GM23338 (cell line): Measurements from ENCODE around the gene ZSCAN5C. TPM values are rescaled to one million over a fixed set of nuclear protein-coding genes. Genes with fewer than 3 reads are reported as not detected.
A peak's percentile ranks its signal among the peaks of the same experiment; 100 is the strongest.

Source experiments
- ATAC-seq: fragments of 200-7000 bp; cut with Tn5 transposase; 3 replicates; pipeline ENCODE4 v1.9.1; 2020
- DNase-seq: peaks from one replicate; pipeline ENCODE4 v3.0.0-alpha.2; 2015; ENCODE audit warnings: low spot score
- H2AFZ ChIP-seq: fragments of 200-600 bp; sonication (generic); 2 replicates; pipeline ENCODE4 v1.8.0; 2016; ENCODE audit warnings: antibody characterized with exemption, mild to moderate bottlenecking, moderate library complexity
- H3F3A ChIP-seq: fragments of 200-600 bp; sonication (generic); replicated peaks from 2 replicates; pipeline ENCODE4 v1.8.0; 2017; ENCODE audit warnings: antibody characterized with exemption, mixed run types, low read depth
- H3K27ac ChIP-seq: fragments of 200-600 bp; sonication (generic); 2 replicates; pipeline ENCODE4 v1.6.1; 2016; ENCODE audit warnings: low read depth
- H3K27me3 ChIP-seq: fragments of 200-600 bp; sonication (generic); 2 replicates; pipeline ENCODE4 v1.8.0; 2016; ENCODE audit warnings: mild to moderate bottlenecking, mixed run types, moderate library complexity; ENCODE audit not compliant: insufficient read depth
- H3K36me3 ChIP-seq: fragments of 200-600 bp; sonication (generic); 2 replicates; pipeline ENCODE4 v1.8.0; 2016; ENCODE audit warnings: mild to moderate bottlenecking; ENCODE audit not compliant: insufficient read depth
- H3K4me1 ChIP-seq: fragments of 200-600 bp; sonication (generic); 2 replicates; pipeline ENCODE4 v1.8.0; 2016; ENCODE audit warnings: mild to moderate bottlenecking, moderate library complexity; ENCODE audit not compliant: insufficient read depth
- H3K4me2 ChIP-seq: fragments of 200-600 bp; sonication (generic); 2 replicates; pipeline ENCODE4 v1.7.1; 2017; ENCODE audit warnings: mixed run types
- H3K4me3 ChIP-seq: fragments of 200-600 bp; sonication (generic); 2 replicates; pipeline ENCODE4 v1.6.1; 2016; ENCODE audit warnings: mixed run types
- H3K79me2 ChIP-seq: fragments of 200-600 bp; sonication (generic); replicated peaks from 2 replicates; pipeline ENCODE4 v1.8.0; 2017; ENCODE audit warnings: mild to moderate bottlenecking; ENCODE audit not compliant: insufficient read depth
- H3K9me2 ChIP-seq: fragments of 200-600 bp; sonication (generic); 2 replicates; pipeline ENCODE4 v1.8.0; 2017; ENCODE audit not compliant: insufficient read depth
- H4K20me1 ChIP-seq: fragments of 200-600 bp; sonication (generic); replicated peaks from 2 replicates; pipeline ENCODE4 v1.8.0; 2017; ENCODE audit warnings: mild to moderate bottlenecking; ENCODE audit not compliant: insufficient read depth
- H3K27ac Mint-ChIP-seq: 2 replicates; pipeline ENCODE4 v1.8.0; 2020; ENCODE audit warnings: inconsistent platforms, mild to moderate bottlenecking, moderate library complexity, mixed read lengths
- H3K27me3 Mint-ChIP-seq: 3 replicates; pipeline ENCODE4 v1.8.0; 2022; ENCODE audit warnings: low read depth, mild to moderate bottlenecking, moderate library complexity, mixed read lengths, inconsistent platforms; ENCODE audit not compliant: insufficient read depth, poor library complexity
- H3K36me3 Mint-ChIP-seq: 3 replicates; pipeline ENCODE4 v1.8.0; 2021; ENCODE audit warnings: low read depth, mild to moderate bottlenecking, inconsistent platforms, moderate library complexity, mixed read lengths
- H3K4me1 Mint-ChIP-seq: 3 replicates; pipeline ENCODE4 v1.8.0; 2020; ENCODE audit warnings: mild to moderate bottlenecking, inconsistent platforms, mixed read lengths
- H3K4me3 Mint-ChIP-seq: 3 replicates; pipeline ENCODE4 v1.8.0; 2021; ENCODE audit warnings: moderate library complexity, mild to moderate bottlenecking, inconsistent platforms, mixed read lengths
- H3K9me3 Mint-ChIP-seq: 3 replicates; pipeline ENCODE4 v1.8.0; 2020; ENCODE audit warnings: moderate library complexity, mild to moderate bottlenecking, inconsistent platforms, mixed read lengths
- CREB1 ChIP-seq: fragments of 250-450 bp; sonication (Bioruptor Pico); IDR thresholded peaks from 2 replicates; pipeline ENCODE4 v1.5.0; 2020; ENCODE audit warnings: low read depth, mild to moderate bottlenecking, moderate library complexity
- CTCF ChIP-seq, 2 experiments: fragments of 200-600 bp in 1 of 2; sonication (generic) in 1 of 2; conservative IDR thresholded peaks; 2 replicates each; pipeline versions ENCODE4 v1.5.1 to v1.6.1; 2016 to 2017; ENCODE audit warnings: antibody characterized with exemption in 2 of 2, low read depth in 2 of 2, mild to moderate bottlenecking in 2 of 2, moderate library complexity in 1 of 2
- ETS1 ChIP-seq: IDR thresholded peaks from 2 replicates; pipeline ENCODE4 v1.6.1; 2016; ENCODE audit warnings: antibody characterized with exemption
- EZH2 ChIP-seq: fragments of 200-600 bp; sonication (generic); IDR thresholded peaks from one replicate; pipeline ENCODE4 v1.8.0; 2017; ENCODE audit warnings: antibody characterized with exemption, mild to moderate bottlenecking, low read depth; ENCODE audit not compliant: unreplicated experiment
- EZH2phosphoT487 ChIP-seq: fragments of 200-600 bp; sonication (generic); IDR thresholded peaks from one replicate; pipeline ENCODE4 v1.8.1; 2018; ENCODE audit warnings: antibody characterized with exemption; ENCODE audit not compliant: unreplicated experiment
- JUNB ChIP-seq: IDR thresholded peaks from one replicate; pipeline ENCODE4 v1.6.1; 2016; ENCODE audit warnings: antibody characterized with exemption; ENCODE audit not compliant: unreplicated experiment
- NANOG ChIP-seq: IDR thresholded peaks from 2 replicates; pipeline ENCODE4 v1.6.1; 2016; ENCODE audit warnings: antibody characterized with exemption, borderline replicate concordance
- REST ChIP-seq: IDR thresholded peaks from one replicate; pipeline ENCODE4 v1.6.1; 2018; ENCODE audit warnings: antibody characterized with exemption; ENCODE audit not compliant: unreplicated experiment
- ZNF114 ChIP-seq: fragments of 250-450 bp; sonication (Bioruptor Pico); IDR thresholded peaks from 2 replicates; pipeline ENCODE4 v1.5.0; 2020; ENCODE audit warnings: mild to moderate bottlenecking, moderate library complexity
- ZNF331 ChIP-seq: fragments of 250-450 bp; sonication (Bioruptor Pico); IDR thresholded peaks from 2 replicates; pipeline ENCODE4 v1.5.0; 2020; ENCODE audit warnings: low read depth, mild to moderate bottlenecking, moderate library complexity
- polyA plus RNA-seq: library from polyadenylated mRNA; unstranded; fragments of >200 nt; fragmentation: Nextera tagmentation; extraction: Ambion mirVana; gene quantifications from 2 replicates; pipeline ENCODE4 v1.2.1, GENCODE V29; 2016
- total RNA-seq: library from RNA; depleted of rRNA; stranded (reverse); fragments of >200 nt; shearing (Covaris generic); gene quantifications from 2 replicates; pipeline ENCODE4 v1.2.3, GENCODE V29; 2014
- TF ChIP-seq, protein P1 (sequence below): fragments of 250-450 bp; sonication (Bioruptor Pico); IDR thresholded peaks from 2 replicates; pipeline ENCODE4 v1.5.0; 2020; ENCODE audit warnings: mild to moderate bottlenecking, moderate library complexity

Gene ZSCAN5C
- total and polyA plus RNA-seq, 2 experiments from 2014 or later: not detected

GRCh38 chr19:56167064-56167578 lies 35.0 kb upstream of the ZSCAN5C start (continued):
- TF ChIP-seq, protein P1, sequence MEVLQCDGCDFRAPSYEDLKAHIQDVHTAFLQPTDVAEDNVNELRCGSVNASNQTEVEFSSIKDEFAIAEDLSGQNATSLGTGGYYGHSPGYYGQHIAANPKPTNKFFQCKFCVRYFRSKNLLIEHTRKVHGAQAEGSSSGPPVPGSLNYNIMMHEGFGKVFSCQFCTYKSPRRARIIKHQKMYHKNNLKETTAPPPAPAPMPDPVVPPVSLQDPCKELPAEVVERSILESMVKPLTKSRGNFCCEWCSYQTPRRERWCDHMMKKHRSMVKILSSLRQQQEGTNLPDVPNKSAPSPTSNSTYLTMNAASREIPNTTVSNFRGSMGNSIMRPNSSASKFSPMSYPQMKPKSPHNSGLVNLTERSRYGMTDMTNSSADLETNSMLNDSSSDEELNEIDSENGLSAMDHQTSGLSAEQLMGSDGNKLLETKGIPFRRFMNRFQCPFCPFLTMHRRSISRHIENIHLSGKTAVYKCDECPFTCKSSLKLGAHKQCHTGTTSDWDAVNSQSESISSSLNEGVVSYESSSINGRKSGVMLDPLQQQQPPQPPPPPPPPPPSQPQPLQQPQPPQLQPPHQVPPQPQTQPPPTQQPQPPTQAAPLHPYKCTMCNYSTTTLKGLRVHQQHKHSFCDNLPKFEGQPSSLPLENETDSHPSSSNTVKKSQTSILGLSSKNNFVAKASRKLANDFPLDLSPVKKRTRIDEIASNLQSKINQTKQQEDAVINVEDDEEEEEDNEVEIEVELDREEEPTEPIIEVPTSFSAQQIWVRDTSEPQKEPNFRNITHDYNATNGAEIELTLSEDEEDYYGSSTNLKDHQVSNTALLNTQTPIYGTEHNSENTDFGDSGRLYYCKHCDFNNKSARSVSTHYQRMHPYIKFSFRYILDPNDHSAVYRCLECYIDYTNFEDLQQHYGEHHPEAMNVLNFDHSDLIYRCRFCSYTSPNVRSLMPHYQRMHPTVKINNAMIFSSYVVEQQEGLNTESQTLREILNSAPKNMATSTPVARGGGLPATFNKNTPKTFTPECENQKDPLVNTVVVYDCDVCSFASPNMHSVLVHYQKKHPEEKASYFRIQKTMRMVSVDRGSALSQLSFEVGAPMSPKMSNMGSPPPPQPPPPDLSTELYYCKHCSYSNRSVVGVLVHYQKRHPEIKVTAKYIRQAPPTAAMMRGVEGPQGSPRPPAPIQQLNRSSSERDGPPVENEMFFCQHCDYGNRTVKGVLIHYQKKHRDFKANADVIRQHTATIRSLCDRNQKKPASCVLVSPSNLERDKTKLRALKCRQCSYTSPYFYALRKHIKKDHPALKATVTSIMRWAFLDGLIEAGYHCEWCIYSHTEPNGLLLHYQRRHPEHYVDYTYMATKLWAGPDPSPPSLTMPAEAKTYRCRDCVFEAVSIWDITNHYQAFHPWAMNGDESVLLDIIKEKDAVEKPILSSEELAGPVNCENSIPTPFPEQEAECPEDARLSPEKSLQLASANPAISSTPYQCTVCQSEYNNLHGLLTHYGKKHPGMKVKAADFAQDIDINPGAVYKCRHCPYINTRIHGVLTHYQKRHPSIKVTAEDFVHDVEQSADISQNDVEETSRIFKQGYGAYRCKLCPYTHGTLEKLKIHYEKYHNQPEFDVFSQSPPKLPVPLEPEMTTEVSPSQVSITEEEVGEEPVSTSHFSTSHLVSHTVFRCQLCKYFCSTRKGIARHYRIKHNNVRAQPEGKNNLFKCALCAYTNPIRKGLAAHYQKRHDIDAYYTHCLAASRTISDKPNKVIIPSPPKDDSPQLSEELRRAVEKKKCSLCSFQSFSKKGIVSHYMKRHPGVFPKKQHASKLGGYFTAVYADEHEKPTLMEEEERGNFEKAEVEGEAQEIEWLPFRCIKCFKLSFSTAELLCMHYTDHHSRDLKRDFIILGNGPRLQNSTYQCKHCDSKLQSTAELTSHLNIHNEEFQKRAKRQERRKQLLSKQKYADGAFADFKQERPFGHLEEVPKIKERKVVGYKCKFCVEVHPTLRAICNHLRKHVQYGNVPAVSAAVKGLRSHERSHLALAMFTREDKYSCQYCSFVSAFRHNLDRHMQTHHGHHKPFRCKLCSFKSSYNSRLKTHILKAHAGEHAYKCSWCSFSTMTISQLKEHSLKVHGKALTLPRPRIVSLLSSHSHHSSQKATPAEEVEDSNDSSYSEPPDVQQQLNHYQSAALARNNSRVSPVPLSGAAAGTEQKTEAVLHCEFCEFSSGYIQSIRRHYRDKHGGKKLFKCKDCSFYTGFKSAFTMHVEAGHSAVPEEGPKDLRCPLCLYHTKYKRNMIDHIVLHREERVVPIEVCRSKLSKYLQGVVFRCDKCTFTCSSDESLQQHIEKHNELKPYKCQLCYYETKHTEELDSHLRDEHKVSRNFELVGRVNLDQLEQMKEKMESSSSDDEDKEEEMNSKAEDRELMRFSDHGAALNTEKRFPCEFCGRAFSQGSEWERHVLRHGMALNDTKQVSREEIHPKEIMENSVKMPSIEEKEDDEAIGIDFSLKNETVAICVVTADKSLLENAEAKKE: no peak
- TF ChIP-seq REST (peak; percentile 81), EZH2 (no peak)

GRCh38 chr19:56170261-56170660 lies 31.8 kb upstream of the ZSCAN5C start:
- H3K27me3 ChIP-seq: no peaks in the 10 kb centered on the region
- ATAC-seq (no peak), DNase-seq (no peak)
- H3K27ac ChIP-seq: no peak overlapping the region
- H3K4me2 ChIP-seq: no peak overlapping the region
- Mint-ChIP-seq H3K9me3 (no peaks in the 10 kb centered on the region; the same call in 2 of the 3 replicates), H3K36me3 (no peaks in the 10 kb centered on the region; the same call in 2 of the 3 replicates), H3K27me3 (peaks cover 12% of the 10 kb centered on the region), H3K4me3 (no peak overlapping the region), H3K27ac (peak overlapping the region; percentile 46; the same call in 1 of the 2 replicates), H3K4me1 (peaks cover 3% of the 10 kb centered on the region)
- no peaks in the 10 kb centered on the region for H4K20me1 ChIP-seq
- no peaks in the 10 kb centered on the region for H3K79me2 ChIP-seq
- H3K36me3 ChIP-seq: no peaks in the 10 kb centered on the region
- H3K9me2 ChIP-seq: no peaks in the 10 kb centered on the region
- no peaks in the 10 kb centered on the region for H3F3A ChIP-seq
- H2AFZ ChIP-seq: no peak overlapping the region
- H3K4me1 ChIP-seq: no peaks in the 10 kb centered on the region
- H3K4me3 ChIP-seq: no peak overlapping the region
- TF ChIP-seq CTCF (conservative IDR thresholded peaks at IDR 0.05; ENCODE audit: low read depth in 2 of 2) (no peak), EZH2phosphoT487 (no peak), CREB1 (CRISPR knock-in tag) (no peak), JUNB (no peak), EZH2 (no peak), NANOG (no peak), ETS1 (no peak), ZNF114 (CRISPR knock-in tag) (no peak), ZNF331 (no peak)
